NCI-H510A treated with DMSO at 0.1 percent for 48 hours (cell line): ENCODE results near the gene YTHDF1.
"Not testable (repeated sequence)": the region's sequence is repeated elsewhere in the genome, so short reads cannot be mapped to it uniquely, and the experiment has no call there.

Experiments
- DNase-seq: peaks from one replicate; lab custom pipeline; 2025; lab: John Stamatoyannopoulos, UW

Gene YTHDF1

DNA sequence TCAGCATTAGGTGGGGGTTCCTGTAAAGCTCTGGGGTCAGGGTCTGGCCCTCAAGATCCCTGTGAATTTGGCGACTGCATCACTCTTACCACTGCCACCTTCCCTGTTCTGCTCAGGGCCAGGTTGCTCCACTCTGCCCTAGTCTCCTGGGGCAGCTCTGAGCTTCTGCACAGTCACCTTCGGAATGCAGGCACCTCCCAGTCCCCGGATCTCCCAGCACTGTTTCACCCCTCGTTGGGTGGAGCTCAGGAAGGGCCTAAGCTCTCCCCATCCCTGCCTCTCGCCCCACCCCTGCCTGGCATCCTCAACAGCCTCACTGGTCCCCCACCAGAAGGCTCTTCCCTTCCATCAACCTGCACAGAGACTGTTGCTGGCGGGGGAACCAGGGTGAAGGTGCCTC, 46.2 kb downstream of the YTHDF1 start:
- no peak for DNase-seq

DNA sequence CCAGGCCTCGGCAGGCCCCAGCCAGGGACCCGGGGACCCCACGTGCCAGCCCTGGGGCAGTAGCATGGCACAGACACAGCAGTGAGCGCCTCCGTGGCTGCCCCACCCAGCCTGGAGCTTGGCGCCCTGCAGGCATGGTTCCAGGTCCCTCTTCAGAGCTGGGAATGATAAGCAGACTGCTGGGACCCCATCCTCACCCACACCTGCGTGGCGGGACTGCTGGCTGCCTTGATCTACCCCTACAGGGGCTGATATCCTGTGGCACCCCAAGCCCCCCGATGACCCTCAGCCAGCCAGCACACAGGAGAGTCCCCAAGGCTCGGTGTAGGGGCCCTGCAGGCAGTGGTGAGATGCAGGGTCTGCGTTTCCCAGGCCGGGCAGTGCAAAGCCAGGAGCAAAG, 47.1 kb downstream of the YTHDF1 start:
- DNase-seq = no peak

DNA sequence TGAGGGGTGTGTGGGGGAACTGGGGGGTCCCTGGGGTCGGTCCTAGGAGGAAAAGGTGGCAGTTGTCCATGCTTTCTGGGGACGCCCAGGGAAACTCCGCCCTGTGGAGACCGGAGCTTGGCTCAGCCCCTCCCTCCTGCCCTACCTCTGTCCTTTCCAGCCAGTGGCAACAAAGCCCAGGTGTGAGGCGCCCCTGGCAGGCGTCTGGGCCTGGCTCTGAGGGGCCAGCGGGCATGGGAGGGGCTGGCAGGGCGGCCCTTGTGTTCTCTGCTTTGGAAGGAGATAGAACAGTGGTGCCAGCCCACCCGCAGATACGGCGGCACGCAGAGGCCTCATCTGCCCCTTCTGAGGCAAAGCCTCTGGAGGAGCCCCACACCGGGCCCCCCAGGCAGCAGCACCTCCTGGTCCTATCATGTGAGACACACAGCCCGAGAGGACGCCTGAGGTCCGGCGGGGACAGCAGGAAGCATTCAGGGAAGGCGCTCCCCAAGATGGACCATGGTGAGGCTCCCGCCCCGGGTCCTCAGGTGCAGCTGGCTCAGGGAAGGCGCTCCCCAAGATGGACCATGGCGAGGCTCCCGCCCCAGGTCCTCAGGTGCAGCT, 47.9 kb downstream of the YTHDF1 start:
- no peak for DNase-seq

DNA sequence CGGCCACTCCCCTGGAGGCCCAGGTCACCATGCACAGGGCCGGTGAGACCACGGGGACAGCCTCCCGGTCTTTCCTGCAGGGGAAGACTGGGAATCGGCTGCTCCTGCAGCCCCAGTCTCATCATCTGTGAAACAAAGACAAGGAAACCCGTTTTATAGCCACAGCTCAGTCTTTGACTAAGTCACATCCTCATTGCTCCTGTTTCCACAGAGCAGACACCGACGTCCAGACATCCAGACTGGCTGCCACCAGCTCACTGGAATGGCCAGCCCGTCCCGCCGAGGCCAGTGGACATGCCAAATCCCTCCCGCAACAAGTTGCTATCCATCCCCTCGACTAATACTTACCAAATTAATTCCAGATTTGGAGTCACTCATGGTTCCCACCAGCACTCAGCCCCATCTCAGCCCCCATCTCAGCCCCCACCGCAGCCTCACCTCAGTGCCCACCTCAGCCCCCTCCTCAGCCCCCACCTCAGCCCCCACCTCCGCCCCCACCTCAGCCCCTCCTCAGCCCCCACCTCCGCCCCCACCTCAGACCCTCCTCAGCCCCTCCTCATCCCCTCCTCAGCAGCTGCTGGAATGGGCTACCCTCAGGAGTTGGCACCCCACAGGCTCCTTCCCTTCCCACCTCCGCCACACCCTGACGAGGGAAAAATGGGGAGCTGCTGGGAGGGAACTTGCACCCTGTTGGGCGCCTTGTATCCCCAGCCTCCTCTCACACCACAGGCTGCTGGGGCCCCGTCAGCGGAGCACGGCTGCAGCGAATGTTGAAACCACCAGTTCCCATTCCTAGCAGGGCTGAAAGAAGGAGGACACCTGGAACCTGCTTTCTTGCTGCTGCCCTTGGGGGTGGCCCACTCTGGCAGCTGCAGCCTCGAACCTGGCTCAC, 48.7 kb downstream of the YTHDF1 start:
- DNase-seq = no peak

- DNase-seq = no peak
These were observed 49.5 kb downstream of the YTHDF1 start for GRCh38 chr20:63166193-63167020.

- DNase-seq = no peak
These were observed 50.4 kb downstream of the YTHDF1 start for GRCh38 chr20:63165356-63166192.

GRCh38 chr20:63164484-63165355, 51.2 kb downstream of the YTHDF1 start:
- no peak for DNase-seq

DNA sequence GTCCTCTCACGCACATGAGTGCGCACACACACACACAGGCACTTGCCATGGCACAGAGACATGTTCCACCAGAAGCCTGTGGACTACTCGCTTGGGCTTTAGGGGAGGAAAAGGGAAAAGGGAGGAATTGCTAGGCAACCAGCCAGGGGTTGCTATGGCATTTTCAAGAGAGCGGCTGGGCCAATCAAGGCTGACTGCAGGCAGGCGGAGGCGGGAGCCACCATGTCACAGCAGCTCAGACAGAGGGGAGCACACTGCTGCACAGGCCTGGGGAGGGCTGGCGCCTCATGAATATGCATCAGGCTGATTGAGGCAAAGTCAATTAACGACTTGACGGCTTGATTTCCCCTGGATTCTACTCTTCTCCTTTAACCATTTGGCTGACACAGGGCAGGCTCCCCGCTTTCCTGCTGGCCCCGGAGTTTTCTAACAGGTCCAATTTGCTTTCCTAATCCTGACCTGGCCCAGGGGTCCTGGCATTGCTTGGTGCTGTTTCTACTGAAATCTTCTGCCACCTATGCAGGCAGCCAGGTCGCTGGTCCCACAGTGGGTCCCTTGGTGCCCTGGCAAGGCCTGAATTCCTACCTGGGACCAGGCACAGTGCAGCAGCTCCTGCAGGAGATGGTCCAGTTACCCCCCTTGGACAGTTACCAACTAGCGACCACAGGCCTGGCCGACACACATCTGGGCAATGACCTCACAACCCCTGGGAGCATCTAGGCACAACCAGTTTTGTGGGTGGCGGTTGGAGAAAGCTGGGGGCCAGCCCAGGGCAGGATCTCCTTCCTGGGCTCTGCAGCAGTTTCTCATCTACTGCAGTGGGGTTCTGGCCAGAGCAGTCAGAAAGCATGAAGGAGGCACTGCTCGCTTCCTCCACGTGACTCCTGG, 52.1 kb downstream of the YTHDF1 start:
- no peak for DNase-seq

GRCh38 chr20:63163171-63163570, 52.8 kb downstream of the YTHDF1 start:
- no peak for DNase-seq

DNA sequence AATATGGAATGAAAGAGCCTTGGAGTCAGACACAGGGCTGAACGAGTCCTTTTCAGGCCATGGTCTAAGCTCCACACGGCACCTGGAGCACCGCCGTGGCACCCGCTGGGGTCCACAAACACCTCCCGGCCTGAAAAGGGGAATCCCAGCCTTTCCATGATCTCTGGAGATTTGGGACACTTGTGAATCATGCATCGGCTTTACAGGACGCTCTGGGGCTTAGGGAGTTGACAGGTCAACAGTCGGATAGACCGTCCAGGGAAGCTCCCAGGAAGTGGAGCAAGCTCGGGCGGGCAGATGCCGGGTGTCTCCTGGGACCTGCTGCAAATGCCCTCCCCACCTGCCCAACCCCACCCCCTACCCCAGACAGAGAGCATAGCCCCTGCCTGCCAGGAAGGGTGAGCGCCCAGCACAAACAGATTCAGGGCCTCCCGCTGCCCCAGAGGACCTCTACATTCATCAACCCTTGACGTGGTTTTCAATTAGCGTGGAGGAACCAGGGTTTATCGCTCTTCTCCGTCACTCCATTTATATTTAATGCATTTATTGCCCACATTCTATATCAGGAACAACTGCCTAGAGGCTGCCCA, 53.6 kb downstream of the YTHDF1 start:
- no peak for DNase-seq

DNA sequence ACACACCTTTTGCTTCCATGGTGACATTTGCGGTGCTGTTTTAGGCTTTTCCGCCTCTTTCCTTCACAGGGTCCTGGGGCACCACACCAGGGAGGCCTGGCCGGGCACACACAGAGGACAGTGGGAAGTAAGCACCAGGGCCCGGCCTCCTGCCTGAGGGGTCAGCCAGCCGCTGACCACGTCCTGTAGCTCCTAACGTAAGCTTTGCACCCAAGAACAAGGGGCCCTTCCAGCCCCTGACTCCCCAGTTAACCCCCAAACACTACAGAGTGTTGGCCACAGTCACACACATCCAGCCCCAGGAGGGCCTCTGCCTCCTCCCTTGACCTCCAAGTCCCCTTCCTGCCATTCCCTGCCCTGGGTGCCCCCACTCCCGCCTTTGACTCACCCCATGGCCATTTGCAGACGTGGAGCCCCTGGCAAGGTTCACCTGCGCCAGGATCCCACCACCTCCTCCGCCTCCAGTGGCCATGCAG, 54.7 kb downstream of the YTHDF1 start:
- no peak for DNase-seq

- DNase-seq = no peak
These were observed 55.2 kb downstream of the YTHDF1 start for GRCh38 chr20:63160641-63161175.

- DNase-seq = no peak
These were observed 55.9 kb downstream of the YTHDF1 start for GRCh38 chr20:63159826-63160640.

DNA sequence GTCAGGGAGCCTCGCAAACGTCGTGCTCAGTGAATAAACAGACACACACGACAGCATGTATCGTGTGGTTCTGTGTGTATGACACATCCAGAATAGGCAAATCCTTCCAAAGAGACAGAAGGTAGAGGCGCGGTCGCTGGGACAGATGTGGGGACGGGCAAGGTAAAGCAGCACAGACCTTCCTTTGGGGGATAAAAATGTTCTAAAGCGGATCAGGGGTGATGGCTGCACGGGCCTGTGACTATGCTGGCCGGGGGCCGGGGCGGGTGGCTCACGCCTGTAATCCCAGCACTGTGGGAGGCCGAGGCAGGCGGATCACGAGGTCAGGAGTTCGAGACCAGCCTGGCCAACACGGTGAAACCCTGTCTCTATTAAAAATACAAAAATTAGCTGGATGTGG, 56.7 kb downstream of the YTHDF1 start:
- DNase-seq = not testable (repeated sequence)

- DNase-seq = no peak
These were observed 57.1 kb downstream of the YTHDF1 start for GRCh38 chr20:63158845-63159244.

DNA sequence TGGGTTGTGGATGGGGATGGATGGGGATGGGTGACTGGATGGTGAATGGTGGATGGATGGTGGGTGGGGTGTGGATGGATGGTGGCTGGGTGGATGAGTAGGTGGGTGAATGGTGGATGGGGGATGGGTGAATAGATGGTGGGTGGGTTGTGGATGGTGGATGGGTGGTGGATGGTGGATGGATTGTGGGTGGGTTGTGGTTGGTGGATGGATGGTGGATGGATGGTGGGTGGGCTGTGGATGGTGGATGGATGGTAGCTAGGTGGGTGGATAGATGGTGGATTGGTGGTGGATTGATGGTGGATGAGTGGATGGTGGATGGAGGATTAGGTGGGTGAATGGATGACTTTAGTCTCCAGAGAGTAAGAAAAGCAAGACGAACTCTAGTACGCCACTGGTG, 57.6 kb downstream of the YTHDF1 start:
- DNase-seq = no peak

- DNase-seq = not testable (repeated sequence)
These were observed 58.5 kb downstream of the YTHDF1 start for GRCh38 chr20:63157431-63157830.

- no peak for DNase-seq
These were observed 59.7 kb downstream of the YTHDF1 start for GRCh38 chr20:63156221-63156671.
